Activated T-helper 1 cell treated with anti-CD3 and anti-CD28 coated beads, Interleukin-12 subunit alpha, Interleukin-12 subunit beta, Interleukin-2, Interleukin-4 antibody, amounts not matched to agents 30 ng/mL and 10 ng/mL and 1 ng/mL, durations not matched to agents 14 hours and 24 hours and 36 hours (primary cell): ENCODE results near the gene PGR. TPM values are rescaled to one million over a fixed set of nuclear protein-coding genes. Genes with fewer than 3 reads are reported as not detected.
"Not testable (repeated sequence)": the region's sequence is repeated elsewhere in the genome, so short reads cannot be mapped to it uniquely, and the experiment has no call there.

ENCODE experiments used
- DNase-seq: peaks from one replicate; pipeline ENCODE4 v3.0.0; 2021; ENCODE audit warnings: low spot score
- H3K27ac Mint-ChIP-seq: one replicate; pipeline ENCODE4 v1.8.0; 2021; ENCODE audit warnings: mild to moderate bottlenecking, mixed read lengths
- H3K27me3 Mint-ChIP-seq: one replicate; pipeline ENCODE4 v1.8.0; 2022; ENCODE audit warnings: mild to moderate bottlenecking, moderate library complexity, mixed read lengths; ENCODE audit not compliant: insufficient read depth
- H3K36me3 Mint-ChIP-seq: one replicate; pipeline ENCODE4 v1.8.0; 2021; ENCODE audit warnings: low read depth, mixed read lengths
- H3K4me1 Mint-ChIP-seq: one replicate; pipeline ENCODE4 v1.8.0; 2021; ENCODE audit warnings: low read depth, mixed read lengths
- H3K4me3 Mint-ChIP-seq: one replicate; pipeline ENCODE4 v1.8.0; 2021; ENCODE audit warnings: mild to moderate bottlenecking, moderate library complexity, mixed read lengths
- H3K9me3 Mint-ChIP-seq: one replicate; pipeline ENCODE4 v1.8.0; 2021; ENCODE audit warnings: mixed read lengths
- intact Hi-C: fragments of 100-400 bp; cut with micrococcal nuclease; formaldehyde crosslinking; loops from one replicate; pipeline ENCODE4 v1.15.1; 2024
- total RNA-seq: library from RNA; stranded (reverse); gene quantifications from 2 replicates; pipeline ENCODE4 v1.2.3, GENCODE V29; 2022

PGR gene
- total RNA-seq, 1 donor from 2014 or later: not detected

- intact Hi-C loops: no loop called here
- no peak overlapping the region for H3K4me3 Mint-ChIP-seq
- no peaks in the 10 kb centered on the region for H3K9me3 Mint-ChIP-seq
- H3K27ac Mint-ChIP-seq: no peak overlapping the region
- H3K4me1 Mint-ChIP-seq: no peaks in the 10 kb centered on the region
- no peak for DNase-seq
- H3K27me3 Mint-ChIP-seq: no peaks in the 10 kb centered on the region
- H3K36me3 Mint-ChIP-seq: no peaks in the 10 kb centered on the region
These were observed 109.7 kb downstream of the PGR start for GRCh38 chr11:101019870-101020269.

GRCh38 chr11:101014600-101015285 is 114.9 kb downstream of the PGR start:
- Mint-ChIP-seq H3K4me1 (no peaks in the 10 kb centered on the region), H3K4me3 (no peak overlapping the region), H3K27ac (no peak overlapping the region), H3K9me3 (no peaks in the 10 kb centered on the region), H3K27me3 (no peaks in the 10 kb centered on the region), H3K36me3 (no peaks in the 10 kb centered on the region)
- intact Hi-C loops: no loop called here
- DNase-seq: no peak

DNA sequence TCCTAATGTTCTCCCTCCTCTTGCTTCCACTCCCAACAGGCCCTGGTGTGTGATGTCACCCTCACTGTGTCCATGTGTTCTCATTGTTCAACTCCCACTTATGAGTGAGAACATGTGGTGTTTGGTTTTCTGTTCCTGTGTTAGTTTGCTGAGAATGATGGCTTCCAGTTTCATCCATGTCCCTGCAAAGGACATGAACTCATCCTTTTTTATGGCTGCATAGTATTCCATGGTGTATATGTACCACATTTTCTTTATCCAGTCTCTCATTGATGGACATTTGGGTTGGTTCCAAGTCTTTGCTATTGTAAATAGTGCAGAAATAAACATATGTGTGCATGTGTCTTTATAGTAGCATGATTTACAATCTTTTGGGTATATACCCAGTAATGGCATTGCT is 115.9 kb downstream of the PGR start:
- H3K27me3 Mint-ChIP-seq: not testable (repeated sequence)

DNA sequence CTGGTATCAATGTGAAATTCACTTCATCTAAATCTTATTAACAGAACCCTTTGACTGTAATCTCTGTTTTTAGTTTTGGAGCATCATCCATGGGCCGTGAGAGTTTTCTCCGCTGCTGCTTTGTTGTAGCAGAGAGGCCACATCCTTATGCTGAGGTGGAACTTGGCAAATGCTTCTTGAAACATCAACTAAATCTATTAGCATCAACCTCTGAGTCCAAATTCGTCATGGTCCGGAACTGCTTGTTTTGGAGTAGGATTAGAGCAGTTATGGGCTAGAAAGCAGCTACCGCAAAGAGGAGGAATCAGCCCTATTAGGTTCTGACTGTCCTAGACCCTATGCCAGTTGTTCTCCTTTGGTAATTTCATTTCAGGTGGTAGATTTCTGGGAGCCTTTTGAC is 117.7 kb downstream of the PGR start:
- Mint-ChIP-seq H3K9me3 (no peaks in the 10 kb centered on the region), H3K27ac (no peak overlapping the region), H3K36me3 (no peaks in the 10 kb centered on the region), H3K4me3 (no peak overlapping the region), H3K27me3 (no peaks in the 10 kb centered on the region), H3K4me1 (no peaks in the 10 kb centered on the region)
- no peak for DNase-seq
- intact Hi-C loops: no loop called here

More for the DNA sequence above, 115.9 kb downstream of the PGR start:
- H3K4me1 Mint-ChIP-seq, intact Hi-C loops, H3K27ac Mint-ChIP-seq, H3K9me3 Mint-ChIP-seq, DNase-seq, H3K4me3 Mint-ChIP-seq, H3K36me3 Mint-ChIP-seq: not testable (repeated sequence)

GRCh38 chr11:101010899-101011298 is 118.7 kb downstream of the PGR start:
- Mint-ChIP-seq H3K36me3 (no peaks in the 10 kb centered on the region), H3K4me3 (no peak overlapping the region), H3K27ac (no peak overlapping the region), H3K4me1 (no peaks in the 10 kb centered on the region), H3K27me3 (no peaks in the 10 kb centered on the region), H3K9me3 (no peaks in the 10 kb centered on the region)
- intact Hi-C loops: no loop called here
- no peak for DNase-seq

- Mint-ChIP-seq H3K4me1 (no peaks in the 10 kb centered on the region), H3K27me3 (no peaks in the 10 kb centered on the region), H3K9me3 (no peaks in the 10 kb centered on the region), H3K4me3 (no peak overlapping the region), H3K27ac (no peak overlapping the region), H3K36me3 (no peaks in the 10 kb centered on the region)
- intact Hi-C loops: no loop called here
- DNase-seq: no peak
These were observed 119.9 kb downstream of the PGR start for GRCh38 chr11:101009690-101010055.

- Mint-ChIP-seq H3K36me3 (no peaks in the 10 kb centered on the region), H3K9me3 (peaks cover 3% of the 10 kb centered on the region), H3K27me3 (no peaks in the 10 kb centered on the region), H3K4me3 (no peak overlapping the region), H3K27ac (no peak overlapping the region), H3K4me1 (no peaks in the 10 kb centered on the region)
- intact Hi-C loops: no loop called here
- no peak for DNase-seq
These were observed 120.5 kb downstream of the PGR start for GRCh38 chr11:101008961-101009689.

- intact Hi-C loops: no loop called here
- Mint-ChIP-seq H3K4me3 (no peak overlapping the region), H3K9me3 (peaks cover 14% of the 10 kb centered on the region), H3K27me3 (no peaks in the 10 kb centered on the region), H3K36me3 (no peaks in the 10 kb centered on the region), H3K27ac (no peak overlapping the region), H3K4me1 (no peaks in the 10 kb centered on the region)
- no peak for DNase-seq
These were observed 126.1 kb downstream of the PGR start for GRCh38 chr11:101003468-101003867.

- H3K27me3 Mint-ChIP-seq: no peaks in the 10 kb centered on the region
- no peaks in the 10 kb centered on the region for H3K36me3 Mint-ChIP-seq
- DNase-seq: no peak
- peaks cover 14% of the 10 kb centered on the region for H3K9me3 Mint-ChIP-seq
- no peaks in the 10 kb centered on the region for H3K4me1 Mint-ChIP-seq
- H3K4me3 Mint-ChIP-seq: no peak overlapping the region
- no peak overlapping the region for H3K27ac Mint-ChIP-seq
- intact Hi-C loops: no loop called here
These were observed 129.9 kb downstream of the PGR start for GRCh38 chr11:100999756-101000155.

GRCh38 chr11:100994966-100995365 is 134.6 kb downstream of the PGR start:
- Mint-ChIP-seq H3K27ac (no peak overlapping the region), H3K27me3 (no peaks in the 10 kb centered on the region), H3K4me3 (no peak overlapping the region), H3K4me1 (no peaks in the 10 kb centered on the region), H3K36me3 (no peaks in the 10 kb centered on the region), H3K9me3 (peaks cover 5% of the 10 kb centered on the region)
- no peak for DNase-seq
- intact Hi-C loops: no loop called here

DNA sequence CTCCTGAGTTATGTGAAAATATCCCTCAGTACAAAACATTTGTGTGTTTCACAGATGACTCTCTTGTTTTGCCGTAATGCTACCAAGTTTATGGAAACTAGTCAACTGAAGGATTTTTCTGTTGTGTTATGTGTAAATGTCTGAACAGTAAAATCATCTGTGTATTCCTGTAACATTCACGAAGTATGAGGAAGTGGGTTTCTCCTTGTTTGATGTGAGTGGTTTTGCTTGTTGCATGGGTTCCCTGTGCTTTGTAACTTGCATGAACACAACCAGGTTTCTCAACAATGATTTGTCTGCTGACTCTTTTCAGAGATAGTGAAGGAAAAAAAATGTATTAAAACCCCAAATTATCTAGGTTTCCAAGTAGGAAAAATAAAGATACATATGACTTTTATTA is 138.1 kb downstream of the PGR start:
- no peaks in the 10 kb centered on the region for H3K4me1 Mint-ChIP-seq
- no peaks in the 10 kb centered on the region for H3K9me3 Mint-ChIP-seq
- no peak overlapping the region for H3K27ac Mint-ChIP-seq
- DNase-seq: no peak
- H3K27me3 Mint-ChIP-seq: no peaks in the 10 kb centered on the region
- intact Hi-C loops: no loop called here
- no peak overlapping the region for H3K4me3 Mint-ChIP-seq
- no peaks in the 10 kb centered on the region for H3K36me3 Mint-ChIP-seq

GRCh38 chr11:100990931-100991330 is 138.7 kb downstream of the PGR start:
- DNase-seq: no peak
- H3K27ac Mint-ChIP-seq: no peak overlapping the region
- no peaks in the 10 kb centered on the region for H3K4me1 Mint-ChIP-seq
- H3K4me3 Mint-ChIP-seq: no peak overlapping the region
- intact Hi-C loops: no loop called here
- H3K27me3 Mint-ChIP-seq: no peaks in the 10 kb centered on the region
- no peaks in the 10 kb centered on the region for H3K36me3 Mint-ChIP-seq
- no peaks in the 10 kb centered on the region for H3K9me3 Mint-ChIP-seq

GRCh38 chr11:100984668-100985067 is 144.9 kb downstream of the PGR start:
- H3K4me1 Mint-ChIP-seq: no peaks in the 10 kb centered on the region
- DNase-seq: no peak
- intact Hi-C loops: no loop called here
- H3K27me3 Mint-ChIP-seq: no peaks in the 10 kb centered on the region
- no peaks in the 10 kb centered on the region for H3K9me3 Mint-ChIP-seq
- no peak overlapping the region for H3K27ac Mint-ChIP-seq
- no peak overlapping the region for H3K4me3 Mint-ChIP-seq
- H3K36me3 Mint-ChIP-seq: no peaks in the 10 kb centered on the region
